GM18507 (cell line): Measurements from ENCODE around the gene LRRFIP1.
"Not testable (repeated sequence)": the region's sequence is repeated elsewhere in the genome, so short reads cannot be mapped to it uniquely, and the experiment has no call there.

ENCODE experiments used
- DNase-seq: peaks from one replicate; pipeline ENCODE4 v3.0.0; 2011; ENCODE audit warnings: low read depth; ENCODE audit not compliant: insufficient read length; ENCODE audit errors: extremely low spot score
- FAIRE-seq: peaks from 2 replicates; lab custom pipeline; 2011; peaks lifted over from hg19 to GRCh38; lab: Jason Lieb, UNC

LRRFIP1 gene

DNA sequence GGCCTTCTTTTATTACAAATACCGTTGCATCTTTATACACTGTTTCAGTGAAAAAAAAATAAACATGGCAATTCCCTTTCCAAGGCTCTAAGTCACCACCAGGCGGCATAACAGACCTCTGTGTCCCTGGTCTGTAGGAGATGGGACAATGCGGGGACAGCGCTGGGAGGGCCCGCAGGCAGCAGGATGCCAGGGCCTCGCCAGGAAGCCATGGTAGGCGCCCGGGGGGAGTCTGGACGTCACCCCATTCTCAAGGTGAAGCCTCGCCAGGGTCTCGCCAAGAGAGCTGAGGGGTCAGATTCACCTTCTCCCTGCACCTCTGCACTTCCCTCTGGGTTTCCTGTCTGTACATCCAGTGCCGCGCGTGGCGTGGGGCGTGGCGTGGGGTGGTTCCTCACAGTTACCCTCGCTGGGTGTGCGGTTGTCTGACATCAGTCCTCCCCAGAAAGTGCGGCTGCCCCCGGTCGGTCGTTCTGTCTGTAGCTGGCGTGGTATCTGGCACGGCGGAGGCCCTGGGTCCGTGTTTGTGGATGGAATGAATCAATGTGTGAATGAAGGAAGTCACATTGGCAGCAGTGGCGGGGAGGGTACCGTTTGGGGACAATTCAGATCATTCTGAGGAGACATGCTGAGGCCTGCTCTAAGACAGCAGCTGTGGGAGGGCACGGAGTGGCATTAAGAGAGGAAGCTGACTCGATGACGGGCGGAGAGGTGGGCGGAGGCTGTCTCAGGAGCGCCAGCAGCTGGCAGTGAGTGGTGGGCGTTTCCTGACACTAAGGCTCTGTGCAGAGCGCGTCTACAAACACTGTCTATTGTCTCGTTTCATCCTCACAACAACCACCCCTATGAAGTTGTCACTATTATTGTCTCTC lies 46.0 kb downstream of the LRRFIP1 start:
- no peak for DNase-seq
- FAIRE-seq, result peak; percentile 50

DNA sequence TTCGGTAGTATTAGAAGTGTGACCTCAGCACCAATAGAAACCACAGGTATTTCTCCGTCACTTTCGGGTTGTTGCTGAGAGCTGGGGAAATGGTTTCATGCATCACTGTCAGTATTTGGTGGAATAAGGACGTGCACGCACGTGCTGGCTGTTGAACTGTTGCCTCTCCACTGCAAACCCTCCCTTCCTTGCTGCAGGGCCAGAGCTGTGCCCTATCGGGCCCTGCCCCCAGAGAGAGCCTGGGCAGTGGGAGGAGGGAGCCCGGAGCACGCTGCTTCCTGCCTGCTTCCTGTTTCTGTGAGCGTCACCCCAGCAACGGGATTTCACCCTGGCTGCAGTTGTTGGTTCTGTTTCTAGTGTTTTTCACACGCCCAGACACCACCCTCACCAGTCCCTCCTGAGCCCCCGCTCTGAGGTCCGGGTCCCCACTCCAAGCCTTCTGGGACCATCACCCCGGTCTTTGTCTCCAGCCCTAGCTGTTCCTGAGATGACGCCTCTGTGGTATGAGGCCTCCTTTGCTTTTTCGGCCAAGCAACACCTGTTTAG lies 47.4 kb downstream of the LRRFIP1 start:
- DNase-seq (peak; percentile 52), FAIRE-seq (peak; percentile 97)

GRCh38 chr2:237675316-237675715 lies 47.9 kb downstream of the LRRFIP1 start:
- FAIRE-seq (no peak), DNase-seq (no peak)

DNA sequence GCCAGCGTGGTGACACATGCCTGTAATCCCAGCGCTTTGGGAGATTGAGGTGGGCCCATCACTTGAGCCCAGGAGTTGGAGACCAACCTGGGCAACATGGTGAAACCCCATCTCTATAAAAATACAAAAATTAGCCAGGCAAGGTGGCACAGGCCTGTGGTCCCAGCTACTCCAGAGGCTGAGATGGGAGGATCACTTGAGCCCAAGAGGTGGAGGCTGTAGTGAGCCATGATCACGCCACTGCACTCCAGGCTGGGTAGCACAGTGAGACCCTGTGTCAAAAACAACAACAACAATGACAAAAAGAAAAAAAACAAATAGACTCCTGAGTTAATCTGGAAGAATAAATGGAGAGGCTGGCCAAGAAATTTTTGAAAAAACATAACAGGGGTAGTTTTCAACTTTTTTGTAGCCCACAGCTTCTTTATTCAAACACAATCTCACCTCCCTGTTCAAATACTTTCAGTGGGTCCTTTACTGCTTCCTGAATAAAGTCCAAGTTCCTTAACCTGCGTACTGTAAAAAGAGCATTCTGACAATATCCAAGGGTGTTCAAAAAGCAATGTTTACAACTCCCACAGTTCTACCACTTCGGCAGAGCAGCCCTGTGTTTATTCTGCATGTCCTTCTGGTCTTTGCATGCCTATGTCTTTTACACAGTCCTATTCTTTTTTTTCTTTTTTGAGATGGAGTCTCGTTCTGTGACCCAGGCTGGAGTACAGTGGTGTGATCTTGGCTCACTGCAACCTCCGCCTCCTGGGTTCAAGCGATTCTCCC lies 53.5 kb downstream of the LRRFIP1 start:
- no peak for FAIRE-seq
- DNase-seq, result no peak

- FAIRE-seq (no peak), DNase-seq (no peak)
Observed at GRCh38 chr2:237682151-237682550, 54.8 kb downstream of the LRRFIP1 start.

DNA sequence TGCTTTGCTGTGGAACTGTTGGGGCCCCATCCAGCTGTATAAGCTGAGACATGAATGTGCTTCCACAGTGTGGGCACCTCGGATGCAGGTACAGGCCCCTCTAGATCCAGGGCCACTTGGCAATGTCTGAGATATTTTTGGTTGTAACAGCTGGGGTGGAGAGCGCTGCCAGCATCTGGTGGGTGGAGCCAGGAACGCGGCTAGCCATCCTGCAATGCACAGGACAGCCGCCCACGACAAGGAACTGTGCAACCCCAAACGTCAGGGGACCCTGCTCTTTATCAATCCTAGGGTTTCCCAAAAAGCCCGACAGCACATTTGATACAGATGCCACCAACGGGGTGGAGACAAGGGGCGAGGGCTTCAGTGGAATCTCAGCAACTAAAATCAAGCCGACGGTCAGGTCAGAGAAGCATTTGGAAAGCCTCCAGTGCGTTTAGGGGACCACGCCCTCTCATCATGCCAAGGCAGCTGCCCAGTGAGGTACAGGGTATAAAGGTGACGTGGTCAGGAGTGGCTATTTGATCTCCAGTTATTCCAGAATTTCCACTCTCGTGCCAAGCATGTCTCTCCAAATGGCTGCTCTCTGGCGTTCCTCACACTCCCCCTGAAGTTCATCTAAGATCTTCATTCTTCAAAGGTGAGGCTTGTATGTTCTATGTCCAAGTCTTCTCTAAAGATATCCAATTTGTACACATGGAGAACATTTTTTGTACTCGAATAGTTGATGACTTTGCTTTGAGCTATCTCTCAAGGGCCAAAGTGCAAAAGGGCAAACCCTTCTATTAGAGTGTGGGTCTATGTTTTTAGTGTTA lies 55.7 kb downstream of the LRRFIP1 start:
- DNase-seq (no peak), FAIRE-seq (no peak)

DNA sequence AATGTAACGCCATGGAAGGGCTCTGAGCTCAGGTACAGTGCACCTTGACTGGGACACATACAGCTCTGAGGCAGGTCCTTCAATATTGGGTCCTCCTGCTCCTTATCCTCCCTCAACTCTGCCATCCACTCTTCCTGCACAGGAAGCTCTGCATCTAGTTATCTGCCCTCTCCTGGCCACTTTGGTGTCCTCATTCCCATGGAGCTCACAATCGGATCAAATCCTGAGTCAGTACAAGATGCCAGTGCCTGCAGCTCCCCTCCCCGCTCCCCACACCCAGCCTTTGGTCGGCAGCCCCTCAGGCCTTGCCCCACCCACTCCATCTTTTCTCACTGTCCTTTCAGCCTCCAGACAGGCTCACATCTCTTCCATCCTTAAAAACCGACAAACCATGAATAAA lies 58.0 kb downstream of the LRRFIP1 start:
- no peak for DNase-seq
- FAIRE-seq, result no peak

- FAIRE-seq, result no peak
Observed at GRCh38 chr2:237686659-237687136, 59.3 kb downstream of the LRRFIP1 start.

GRCh38 chr2:237688081-237688480 lies 60.7 kb downstream of the LRRFIP1 start:
- DNase-seq, result no peak
- no peak for FAIRE-seq

More at GRCh38 chr2:237686659-237687136, 59.3 kb downstream of the LRRFIP1 start:
- DNase-seq, result no peak

DNA sequence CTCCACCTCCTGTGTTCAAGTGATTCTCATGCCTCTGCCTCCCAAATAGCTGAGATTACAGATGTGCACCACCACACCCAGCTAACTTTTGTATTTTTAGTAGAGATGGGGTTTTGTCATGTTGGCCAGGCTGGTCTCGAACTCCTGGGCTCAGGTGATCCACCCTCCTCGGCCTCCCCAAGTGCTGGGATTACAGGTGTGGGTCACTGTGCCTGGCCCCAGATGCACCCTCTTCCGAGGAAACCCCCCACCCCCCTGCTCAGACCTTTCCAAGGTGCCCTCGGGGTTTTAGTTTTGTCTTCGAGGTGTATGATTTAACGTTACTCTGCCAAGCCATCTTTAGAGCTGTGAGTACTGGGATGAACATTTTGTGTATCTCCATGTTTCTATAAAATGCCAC lies 61.2 kb downstream of the LRRFIP1 start:
- FAIRE-seq, DNase-seq: not testable (repeated sequence)

GRCh38 chr2:237689336-237690131 lies 62.1 kb downstream of the LRRFIP1 start:
- no peak for FAIRE-seq
- DNase-seq, result no peak

- FAIRE-seq (no peak), DNase-seq (no peak)
Observed at GRCh38 chr2:237691029-237691907, 63.9 kb downstream of the LRRFIP1 start.

DNA sequence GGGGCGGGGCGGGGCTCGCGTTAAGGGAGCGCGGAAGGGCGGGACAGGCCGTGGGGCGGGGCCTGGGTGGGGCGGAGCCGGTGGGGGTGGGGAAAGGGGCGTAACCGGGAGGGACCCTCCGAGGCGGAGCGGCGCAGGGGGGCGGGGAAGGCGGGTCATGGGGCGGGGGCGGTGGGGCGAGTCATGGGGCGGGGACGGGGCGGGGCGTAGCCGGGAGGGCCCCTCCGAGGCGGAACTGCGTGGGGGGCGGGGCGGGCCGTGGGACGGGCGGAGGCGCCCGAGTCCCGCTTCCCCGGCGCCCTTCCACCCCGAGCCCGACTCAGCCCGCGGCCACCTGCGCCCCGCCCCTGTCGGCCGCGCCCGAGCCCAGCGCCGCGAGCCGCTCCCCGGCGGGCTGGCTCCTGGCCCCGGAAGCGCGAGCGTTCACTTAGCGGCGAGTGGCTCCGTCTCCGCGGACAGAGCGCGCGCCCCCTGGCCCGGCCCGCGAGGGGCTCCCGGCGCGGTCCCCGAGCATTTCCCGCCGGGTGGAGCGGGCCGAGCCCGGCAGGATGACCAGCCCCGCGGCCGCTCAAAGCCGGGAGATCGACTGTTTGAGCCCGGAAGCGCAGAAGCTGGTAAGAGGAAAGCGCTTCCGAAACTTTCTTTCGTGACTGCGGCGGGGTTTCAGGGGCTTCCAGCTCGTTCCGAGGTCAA lies 64.7 kb downstream of the LRRFIP1 start:
- peak; percentile 81 for DNase-seq
- peak; percentile 79 for FAIRE-seq

GRCh38 chr2:237692601-237693290 lies 65.4 kb downstream of the LRRFIP1 start:
- DNase-seq, result no peak
- FAIRE-seq, result peak; percentile 52

- FAIRE-seq (peak; percentile 42), DNase-seq (no peak)
Observed at GRCh38 chr2:237693291-237693994, 66.1 kb downstream of the LRRFIP1 start.
